Measurements from ENCODE around the gene MVB12B. TPM values are rescaled to one million over a fixed set of nuclear protein-coding genes. Genes with fewer than 3 reads are reported as not detected.

Gene MVB12B
- total RNA-seq, 1 experiment from 2014 or later = 10.9 TPM

DNA sequence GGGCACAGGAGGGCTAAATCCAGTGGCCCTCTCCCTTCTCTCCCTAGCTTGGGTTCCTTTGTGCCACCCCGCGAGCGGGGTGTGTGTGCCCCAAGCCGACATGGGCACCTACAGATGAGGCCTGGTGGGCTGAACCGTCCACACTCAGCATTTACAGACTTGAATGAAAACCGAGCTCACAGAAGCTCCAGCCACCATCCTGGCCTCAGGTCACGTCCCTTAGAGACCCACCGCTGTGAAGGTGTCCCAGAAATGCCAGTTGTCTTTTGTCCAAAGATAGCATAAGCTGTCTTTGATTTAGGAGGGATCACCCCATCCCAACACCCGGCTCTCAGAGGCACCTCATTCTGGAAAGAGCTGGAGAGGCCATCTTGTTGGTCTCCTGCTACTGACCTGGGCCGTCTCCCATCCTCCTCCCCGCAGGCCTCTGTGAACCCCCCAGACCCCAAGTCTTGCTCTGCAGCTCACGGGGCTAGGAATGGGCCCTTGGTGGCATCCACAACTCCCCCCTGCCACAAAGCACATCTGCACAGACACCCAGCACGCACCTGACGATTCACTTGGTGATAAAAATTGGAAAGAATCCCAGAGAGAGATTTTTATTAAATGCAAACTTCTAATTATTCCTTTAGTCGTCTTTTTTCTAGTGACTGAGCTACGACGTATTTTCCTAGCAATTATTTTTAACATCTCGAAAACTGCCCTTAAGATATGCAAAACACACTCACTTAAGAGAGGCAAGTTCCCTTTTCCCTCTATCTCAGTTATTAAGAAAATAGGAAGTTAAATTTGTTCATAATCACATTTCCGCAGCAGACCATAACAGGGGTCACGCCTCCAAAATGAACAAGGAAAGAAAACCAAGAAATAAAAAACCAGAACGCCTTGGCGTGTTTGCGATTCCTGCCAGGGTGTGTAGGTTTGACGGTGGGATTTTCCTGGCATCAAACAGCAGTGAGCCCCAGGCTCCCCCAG, 206.6 kb downstream of the MVB12B start:
- TF ChIP-seq JUND (IDR thresholded peaks at IDR 0.05) (no peak), SRF (IDR thresholded peaks at IDR 0.05; ENCODE audit: low read depth) (no peak)
- TF ChIP-seq, protein P1, sequence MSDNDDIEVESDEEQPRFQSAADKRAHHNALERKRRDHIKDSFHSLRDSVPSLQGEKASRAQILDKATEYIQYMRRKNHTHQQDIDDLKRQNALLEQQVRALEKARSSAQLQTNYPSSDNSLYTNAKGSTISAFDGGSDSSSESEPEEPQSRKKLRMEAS (IDR thresholded peaks at IDR 0.05) = no peak
- TF ChIP-seq, protein P2, sequence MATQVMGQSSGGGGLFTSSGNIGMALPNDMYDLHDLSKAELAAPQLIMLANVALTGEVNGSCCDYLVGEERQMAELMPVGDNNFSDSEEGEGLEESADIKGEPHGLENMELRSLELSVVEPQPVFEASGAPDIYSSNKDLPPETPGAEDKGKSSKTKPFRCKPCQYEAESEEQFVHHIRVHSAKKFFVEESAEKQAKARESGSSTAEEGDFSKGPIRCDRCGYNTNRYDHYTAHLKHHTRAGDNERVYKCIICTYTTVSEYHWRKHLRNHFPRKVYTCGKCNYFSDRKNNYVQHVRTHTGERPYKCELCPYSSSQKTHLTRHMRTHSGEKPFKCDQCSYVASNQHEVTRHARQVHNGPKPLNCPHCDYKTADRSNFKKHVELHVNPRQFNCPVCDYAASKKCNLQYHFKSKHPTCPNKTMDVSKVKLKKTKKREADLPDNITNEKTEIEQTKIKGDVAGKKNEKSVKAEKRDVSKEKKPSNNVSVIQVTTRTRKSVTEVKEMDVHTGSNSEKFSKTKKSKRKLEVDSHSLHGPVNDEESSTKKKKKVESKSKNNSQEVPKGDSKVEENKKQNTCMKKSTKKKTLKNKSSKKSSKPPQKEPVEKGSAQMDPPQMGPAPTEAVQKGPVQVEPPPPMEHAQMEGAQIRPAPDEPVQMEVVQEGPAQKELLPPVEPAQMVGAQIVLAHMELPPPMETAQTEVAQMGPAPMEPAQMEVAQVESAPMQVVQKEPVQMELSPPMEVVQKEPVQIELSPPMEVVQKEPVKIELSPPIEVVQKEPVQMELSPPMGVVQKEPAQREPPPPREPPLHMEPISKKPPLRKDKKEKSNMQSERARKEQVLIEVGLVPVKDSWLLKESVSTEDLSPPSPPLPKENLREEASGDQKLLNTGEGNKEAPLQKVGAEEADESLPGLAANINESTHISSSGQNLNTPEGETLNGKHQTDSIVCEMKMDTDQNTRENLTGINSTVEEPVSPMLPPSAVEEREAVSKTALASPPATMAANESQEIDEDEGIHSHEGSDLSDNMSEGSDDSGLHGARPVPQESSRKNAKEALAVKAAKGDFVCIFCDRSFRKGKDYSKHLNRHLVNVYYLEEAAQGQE (IDR thresholded peaks at IDR 0.05; ENCODE audit: low read depth) = no peak
- Histone ChIP-seq H4K20me1 (ENCODE audit: insufficient read depth) (no peaks in the 10 kb centered on the region), H3K27ac (ENCODE audit: low read depth, low read length) (no peak overlapping the region), H3K79me2 (ENCODE audit: insufficient read depth, low read length) (no peaks in the 10 kb centered on the region), H2AFZ (ENCODE audit: low read depth, low read length, poor library complexity, severe bottlenecking) (no peak overlapping the region), H3K4me3 (replicated peaks in 1 of 2; ENCODE audit: low read depth in 1 of 2, low read length in 2 of 2) (no peak overlapping the region), H3K9me3 (ENCODE audit: control insufficient read depth in 1 of 2, insufficient read depth in 1 of 2, low read depth in 1 of 2, low read length in 2 of 2) (no peaks in the 10 kb centered on the region), H3K9me2 (ENCODE audit: insufficient read depth) (no peaks in the 10 kb centered on the region), H3K4me2 (ENCODE audit: low read length) (no peak overlapping the region), H3K4me1 (ENCODE audit: control insufficient read depth in 1 of 2, insufficient read depth in 2 of 2, low read length in 2 of 2) (no peaks in the 10 kb centered on the region), H3K9ac (ENCODE audit: low read length) (no peak overlapping the region), H3K36me3 (ENCODE audit: control insufficient read depth in 1 of 2, insufficient read depth in 2 of 2, low read length in 2 of 2) (no peaks in the 10 kb centered on the region), H3K27me3 (ENCODE audit: insufficient read depth, low read length) (no peaks in the 10 kb centered on the region)
- POLR2A ChIA-PET = no interaction called here
- ATAC-seq = no peak
- intact Hi-C loops (cut with micrococcal nuclease) = no loop called here
- CTCF ChIA-PET = interaction anchor here (1.1 to 1.9 kb wide), 2 partner anchors 25 to 32 kb away, joined by 3 to 10 read pairs; no protein-coding TSS in a partner anchor
- RAD21 ChIA-PET (ENCODE audit: low non-redundant PET in 1 of 2, low total read pairs in 2 of 2, uncharacterized antibody in 2 of 2, unreplicated experiment in 2 of 2) = no interaction called here
- no peak for DNase-seq (ENCODE audit: low read depth, low spot score)
- BruUV-seq (replicated peaks) = no TSS peak

All from HCT116 (cell line).